C1 segment of cervical spinal cord (tissue), 14 donors: ENCODE data around the gene OR4K17.
"Not testable (repeated sequence)": the region's sequence is repeated elsewhere in the genome, so short reads cannot be mapped to it uniquely, and the experiment has no call there.

Experiments
- DNase-seq, 14 donors: peaks; one replicate each; lab custom pipeline; 2025; lab: John Stamatoyannopoulos, UW

OR4K17 gene, protein sequence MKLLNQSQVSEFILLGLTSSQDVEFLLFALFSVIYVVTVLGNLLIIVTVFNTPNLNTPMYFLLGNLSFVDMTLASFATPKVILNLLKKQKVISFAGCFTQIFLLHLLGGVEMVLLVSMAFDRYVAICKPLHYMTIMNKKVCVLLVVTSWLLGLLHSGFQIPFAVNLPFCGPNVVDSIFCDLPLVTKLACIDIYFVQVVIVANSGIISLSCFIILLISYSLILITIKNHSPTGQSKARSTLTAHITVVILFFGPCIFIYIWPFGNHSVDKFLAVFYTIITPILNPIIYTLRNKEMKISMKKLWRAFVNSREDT

DNA sequence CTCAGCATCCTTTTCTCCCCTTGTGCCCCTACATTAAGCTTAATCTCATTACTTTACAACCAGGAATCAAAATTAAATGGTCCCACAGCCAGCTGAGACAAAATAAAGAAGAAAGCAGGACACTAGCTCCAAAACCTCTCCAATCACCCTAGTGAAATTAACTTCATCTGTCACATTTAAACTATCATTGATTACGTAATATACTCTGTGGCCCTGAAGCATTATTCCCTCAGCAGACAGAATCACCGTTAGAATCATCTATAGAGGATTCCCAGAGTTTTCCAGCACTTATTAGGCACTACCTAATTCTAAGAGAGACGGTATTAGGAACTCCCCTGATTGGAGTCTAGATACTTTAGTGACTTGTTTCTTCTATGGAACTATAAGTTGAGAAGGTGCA is at the start of gene OR4K17:
TSS of gene OR4K17 (plus strand) at position 302 of the 400 bp plus-strand sequence. CDS start 6,761 bp downstream, outside the sequence.
- DNase-seq: no peak

DNA sequence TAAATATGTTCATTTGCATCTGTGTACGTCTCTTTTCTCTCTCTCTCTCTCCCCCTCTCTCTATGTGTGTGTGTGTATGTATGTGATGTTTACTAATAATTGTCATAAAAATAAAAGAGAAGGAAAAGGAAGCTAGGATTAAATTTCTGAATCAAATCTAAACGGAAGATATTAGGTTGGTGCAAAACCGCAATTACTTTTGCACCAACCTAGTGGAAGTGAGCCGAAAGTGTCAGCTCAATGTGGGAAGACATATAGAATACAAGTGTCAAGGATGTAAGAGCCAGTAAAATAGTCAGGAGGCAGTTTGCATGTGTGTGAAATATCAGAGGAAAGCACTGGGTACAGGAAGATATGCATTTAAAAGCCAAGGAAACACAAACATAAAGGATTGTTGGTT is 18.5 kb upstream of the OR4K17 start:
- no peak for DNase-seq

DNA sequence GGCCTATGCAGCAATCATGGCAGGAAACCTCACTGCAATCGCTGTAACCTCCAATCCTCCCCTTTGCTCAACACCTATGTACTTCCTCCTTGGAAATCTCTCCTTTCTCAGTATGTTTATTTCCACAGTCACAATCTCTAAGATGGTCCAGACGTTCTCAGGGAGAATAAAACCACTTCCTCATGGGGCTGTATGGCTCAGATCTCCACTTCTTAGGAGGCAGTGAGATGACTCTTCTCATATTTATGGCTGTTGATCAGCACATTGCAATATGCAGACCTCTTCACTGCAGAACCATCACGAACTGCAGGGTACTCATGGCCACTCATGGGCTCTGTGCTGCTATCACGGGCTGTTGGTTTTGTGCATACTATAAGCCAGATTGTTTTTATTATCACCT is 17.1 kb upstream of the OR4K17 start:
- no peak for DNase-seq

DNA sequence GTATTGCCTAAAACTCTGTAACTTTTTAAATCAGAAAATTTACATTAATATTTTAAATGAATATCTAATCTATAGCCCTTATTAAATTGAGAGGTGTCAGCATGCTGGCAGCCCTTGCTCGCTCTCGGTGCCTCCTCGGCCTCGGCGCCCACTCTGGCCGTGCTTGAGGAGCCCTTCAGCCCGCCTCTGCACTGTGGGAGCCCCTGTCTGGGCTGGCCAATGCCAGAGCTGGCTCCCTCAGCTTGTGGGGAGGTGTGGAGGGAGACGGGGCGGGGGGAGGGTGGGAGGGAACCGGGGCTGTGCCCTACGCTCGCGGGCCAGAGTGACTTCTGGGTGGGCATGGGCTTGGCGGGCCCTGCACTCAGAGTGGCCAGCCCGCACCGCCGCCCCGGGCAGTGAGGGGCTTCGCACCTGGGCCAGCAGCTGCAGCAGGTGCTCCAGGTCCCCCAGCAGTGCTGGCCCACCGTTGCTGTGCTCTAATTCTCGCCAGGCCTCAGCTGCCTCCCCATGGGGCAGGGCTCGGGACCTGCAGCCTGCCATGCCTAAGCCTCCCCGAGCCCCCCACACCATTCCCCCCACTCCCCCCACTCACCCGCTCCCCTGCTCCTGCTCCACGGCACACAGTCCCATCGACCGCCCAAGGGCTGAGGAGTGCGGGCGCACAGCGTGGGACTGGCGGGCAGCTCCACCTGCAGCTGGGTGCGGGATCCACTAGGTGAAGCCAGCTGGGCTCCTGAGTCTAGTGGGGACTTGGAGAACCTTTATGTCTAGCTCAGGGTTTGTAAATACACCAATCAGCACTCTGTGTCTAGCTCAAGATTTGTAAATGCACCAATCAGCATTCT is 11.4 kb upstream of the OR4K17 start:
- DNase-seq: not testable (repeated sequence)

DNA sequence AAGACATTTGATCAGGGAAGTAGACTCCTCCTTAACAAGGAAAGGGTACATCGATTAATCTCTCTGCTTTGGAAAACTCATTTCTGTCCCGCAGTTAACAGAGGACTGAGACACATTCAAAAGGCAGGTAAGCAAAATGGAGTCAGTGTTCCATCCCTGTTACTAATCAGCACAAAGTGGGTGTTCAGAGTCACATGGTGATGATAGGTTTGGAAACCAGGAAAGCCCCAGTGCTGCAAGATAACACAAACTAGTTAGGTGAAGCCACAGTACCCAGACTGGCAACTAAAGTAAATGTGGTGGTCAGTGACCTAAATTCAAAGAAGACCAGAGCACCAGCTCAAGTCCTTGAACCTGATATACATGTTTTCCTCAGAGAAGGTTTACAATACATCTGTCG is 1.8 kb downstream of the OR4K17 start:
- DNase-seq: no peak

DNA sequence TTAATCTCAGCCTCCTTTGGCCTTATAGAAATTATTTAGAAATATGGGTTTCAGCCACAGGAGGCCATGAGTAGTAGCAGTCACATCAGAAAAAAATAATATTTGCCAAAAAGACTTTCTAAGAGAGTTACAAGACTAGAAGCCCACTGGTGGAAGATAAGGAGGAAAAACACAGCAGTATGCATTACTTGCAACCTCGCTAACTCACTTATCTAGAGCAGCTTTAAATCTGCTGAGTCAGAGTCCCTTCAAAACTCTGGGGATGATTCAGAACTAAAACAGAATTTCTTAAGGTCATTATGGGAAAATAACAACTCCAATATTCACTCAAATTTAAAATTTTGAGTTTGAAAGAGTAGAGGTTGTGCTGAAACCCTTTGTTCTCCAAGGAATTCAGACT is 6.2 kb downstream of the OR4K17 start:
- DNase-seq: no peak

DNA sequence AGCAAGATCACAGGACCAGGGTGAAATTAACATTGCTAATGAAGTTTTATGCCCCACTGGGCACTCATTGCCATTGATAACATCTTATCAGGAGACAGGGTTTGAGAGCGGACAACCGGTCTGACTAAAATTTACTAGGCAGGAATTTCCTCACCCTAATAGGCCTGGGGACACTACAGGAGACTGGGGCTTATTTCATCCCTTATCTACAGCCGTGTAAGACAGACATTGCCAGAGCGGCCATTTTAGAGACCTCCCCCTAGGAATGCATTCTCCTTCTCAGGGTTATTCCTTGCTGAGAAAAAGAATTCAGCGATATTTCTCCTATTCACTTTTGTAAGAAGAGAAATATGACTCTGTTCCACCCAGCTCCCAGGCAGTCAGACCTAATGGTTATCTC is 8.3 kb downstream of the OR4K17 start:
- DNase-seq: no peak

DNA sequence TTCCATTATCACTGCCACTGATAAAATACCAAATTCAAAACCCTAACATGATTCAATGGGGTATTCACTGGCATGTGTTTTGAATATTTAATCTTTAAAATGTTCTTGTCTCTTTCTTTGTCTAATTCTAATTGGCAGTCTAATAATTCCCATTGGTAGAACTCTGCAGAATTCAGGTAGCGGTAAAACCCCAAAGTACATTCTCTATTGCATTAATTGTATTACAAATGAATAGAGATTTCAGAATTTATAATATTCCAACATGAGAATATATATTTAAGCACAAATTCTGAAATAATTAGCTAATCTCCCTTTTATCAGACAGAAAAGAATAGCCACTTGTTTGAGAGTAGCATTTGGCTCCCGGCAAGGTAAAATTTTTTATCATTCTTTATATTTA is 28.0 kb downstream of the OR4K17 start, which contains the start of gene OR4N5:
TSS of gene OR4N5 (plus strand) at position 301 of the 400 bp plus-strand sequence. CDS start 4,916 bp downstream, outside the sequence.
- DNase-seq: no peak

DNA sequence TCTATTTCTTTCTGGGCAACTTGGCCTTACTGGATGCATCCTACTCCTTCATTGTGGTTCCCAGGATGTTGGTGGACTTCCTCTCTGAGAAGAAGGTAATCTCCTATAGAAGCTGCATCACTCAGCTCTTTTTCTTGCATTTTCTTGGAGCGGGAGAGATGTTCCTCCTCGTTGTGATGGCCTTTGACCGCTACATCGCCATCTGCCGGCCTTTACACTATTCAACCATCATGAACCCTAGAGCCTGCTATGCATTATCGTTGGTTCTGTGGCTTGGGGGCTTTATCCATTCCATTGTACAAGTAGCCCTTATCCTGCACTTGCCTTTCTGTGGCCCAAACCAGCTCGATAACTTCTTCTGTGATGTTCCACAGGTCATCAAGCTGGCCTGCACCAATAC is 33.4 kb downstream of the OR4K17 start:
- DNase-seq: no peak

DNA sequence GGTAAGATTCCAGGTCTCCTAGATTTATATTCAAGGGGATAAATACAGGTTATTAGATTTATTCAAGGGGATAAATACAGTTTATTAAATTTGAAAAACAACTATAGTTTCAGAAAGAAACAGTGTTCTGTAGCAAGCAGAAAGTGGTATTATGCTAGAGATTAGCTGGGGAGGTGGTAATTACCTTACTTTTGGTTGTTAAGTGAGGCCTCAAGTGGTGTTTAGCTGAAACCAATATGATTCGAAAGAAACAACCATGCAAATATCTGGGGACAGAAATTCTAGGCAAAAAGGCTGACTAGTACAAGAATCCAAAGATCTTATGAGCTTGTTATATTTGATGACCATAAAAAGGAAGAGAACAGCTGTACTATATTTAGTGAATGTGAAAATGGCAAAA is 34.3 kb downstream of the OR4K17 start:
- no peak for DNase-seq

DNA sequence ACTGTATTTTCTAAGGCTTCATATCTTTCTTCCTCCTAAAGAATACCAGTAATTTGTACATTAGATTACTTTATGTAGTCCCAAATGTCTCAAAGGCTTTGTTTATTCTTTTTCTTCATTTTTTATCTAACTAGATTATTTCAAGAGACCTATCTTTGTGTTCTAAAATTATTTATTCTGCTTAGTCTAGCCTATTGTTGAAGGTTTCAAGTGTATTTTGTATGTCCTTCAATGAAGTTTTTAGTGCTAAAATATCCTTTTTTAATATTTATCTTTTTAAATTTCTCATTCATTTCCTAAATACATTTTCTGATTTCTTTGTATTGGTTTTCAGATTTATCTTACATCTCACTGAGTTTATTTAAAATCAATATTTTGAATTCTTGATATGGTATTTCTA is 53.9 kb downstream of the OR4K17 start:
- DNase-seq: no peak

DNA sequence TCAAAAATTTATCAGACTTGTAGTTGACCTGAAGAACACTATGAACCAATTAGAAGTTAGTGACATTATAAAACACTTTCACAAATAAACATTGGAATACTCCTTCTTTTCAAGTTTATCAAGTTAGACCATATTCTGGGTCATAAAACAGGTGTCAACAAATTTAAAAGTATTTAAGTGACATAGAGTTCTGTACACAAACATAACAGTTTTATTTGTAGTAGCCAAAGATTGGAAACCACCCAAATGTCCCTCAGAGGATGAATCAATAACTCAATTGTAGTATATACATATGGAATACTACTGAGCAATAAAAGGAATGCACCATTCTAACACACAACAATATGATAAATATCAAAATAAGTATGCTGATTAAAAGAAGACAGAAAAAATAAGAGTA is 56.6 kb downstream of the OR4K17 start:
- DNase-seq: no peak

DNA sequence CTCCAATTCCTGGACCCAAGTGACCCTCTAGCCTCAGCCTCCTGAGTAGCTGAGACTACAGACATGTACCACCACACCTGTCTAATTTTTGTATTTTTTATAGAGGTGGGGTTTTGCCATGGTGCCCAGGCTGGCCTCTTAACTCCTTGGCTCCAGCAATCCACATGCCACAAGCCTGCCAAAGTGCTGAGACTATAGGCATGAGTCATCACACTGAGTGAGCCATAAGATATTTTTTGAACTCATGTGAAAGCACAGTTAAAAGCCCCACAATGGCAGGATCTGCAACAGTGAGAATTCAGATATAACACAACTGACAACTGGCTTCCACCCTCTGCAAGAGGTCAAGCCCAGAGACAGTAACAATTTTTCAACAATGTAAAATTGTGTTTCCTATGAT is 59.3 kb downstream of the OR4K17 start:
- not testable (repeated sequence) for DNase-seq
